ENCODE results near the gene ACTN4. TPM values are rescaled to one million over a fixed set of nuclear protein-coding genes. Genes with fewer than 3 reads are reported as not detected.

Gene ACTN4
- total RNA-seq, 1 donor from 2014 or later = 744 TPM

DNA sequence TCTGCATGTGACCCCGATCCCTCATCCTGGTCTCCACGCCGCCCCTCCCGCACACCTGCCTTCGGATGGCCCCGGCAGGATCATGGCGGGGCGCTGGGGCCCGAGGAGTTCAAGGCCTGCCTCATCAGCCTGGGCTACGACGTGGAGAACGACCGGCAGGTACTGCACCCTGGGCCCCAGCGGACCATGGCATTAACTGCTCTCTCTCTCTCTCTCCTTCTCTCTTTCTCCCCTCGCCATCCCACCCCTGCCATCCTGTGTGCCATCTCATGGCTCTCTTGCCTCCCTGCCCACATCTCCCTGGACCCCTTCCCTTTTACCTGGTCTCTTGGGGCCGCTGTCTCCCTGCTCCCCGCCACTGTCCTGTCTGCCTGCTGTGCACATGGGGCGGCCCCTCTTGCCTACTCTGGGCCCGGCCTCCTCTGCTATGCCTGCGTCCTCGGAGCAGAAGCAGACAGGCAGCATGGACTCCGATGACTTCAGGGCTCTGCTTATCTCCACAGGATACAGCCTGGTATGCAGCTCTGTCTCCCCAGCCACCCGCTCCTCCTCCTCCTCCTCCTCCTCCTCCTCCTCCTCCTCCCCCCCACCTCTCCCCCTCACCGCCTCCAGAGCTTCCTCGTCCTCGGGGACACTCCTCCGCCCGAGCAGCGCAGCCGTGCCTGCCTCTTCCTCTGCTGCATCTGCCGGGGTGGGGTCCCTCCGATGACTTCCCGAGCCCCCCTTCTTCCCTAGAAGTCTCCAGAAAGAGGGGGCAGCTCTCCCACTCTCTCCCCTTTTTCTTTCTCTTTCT lies 80.6 kb downstream of the ACTN4 start:
- no peak overlapping the region for H3K4me3 Mint-ChIP-seq (ENCODE audit: unreplicated experiment)
- TF ChIP-seq, protein P1, sequence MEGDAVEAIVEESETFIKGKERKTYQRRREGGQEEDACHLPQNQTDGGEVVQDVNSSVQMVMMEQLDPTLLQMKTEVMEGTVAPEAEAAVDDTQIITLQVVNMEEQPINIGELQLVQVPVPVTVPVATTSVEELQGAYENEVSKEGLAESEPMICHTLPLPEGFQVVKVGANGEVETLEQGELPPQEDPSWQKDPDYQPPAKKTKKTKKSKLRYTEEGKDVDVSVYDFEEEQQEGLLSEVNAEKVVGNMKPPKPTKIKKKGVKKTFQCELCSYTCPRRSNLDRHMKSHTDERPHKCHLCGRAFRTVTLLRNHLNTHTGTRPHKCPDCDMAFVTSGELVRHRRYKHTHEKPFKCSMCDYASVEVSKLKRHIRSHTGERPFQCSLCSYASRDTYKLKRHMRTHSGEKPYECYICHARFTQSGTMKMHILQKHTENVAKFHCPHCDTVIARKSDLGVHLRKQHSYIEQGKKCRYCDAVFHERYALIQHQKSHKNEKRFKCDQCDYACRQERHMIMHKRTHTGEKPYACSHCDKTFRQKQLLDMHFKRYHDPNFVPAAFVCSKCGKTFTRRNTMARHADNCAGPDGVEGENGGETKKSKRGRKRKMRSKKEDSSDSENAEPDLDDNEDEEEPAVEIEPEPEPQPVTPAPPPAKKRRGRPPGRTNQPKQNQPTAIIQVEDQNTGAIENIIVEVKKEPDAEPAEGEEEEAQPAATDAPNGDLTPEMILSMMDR (IDR thresholded peaks at IDR 0.05; ENCODE audit: unreplicated experiment) = no peak
- peaks cover 42% of the 10 kb centered on the region for H3K27me3 Mint-ChIP-seq (ENCODE audit: unreplicated experiment)
- peaks cover 41% of the 10 kb centered on the region for H3K36me3 Mint-ChIP-seq (ENCODE audit: low read depth, unreplicated experiment)
- no peaks in the 10 kb centered on the region for H3K9me3 Mint-ChIP-seq (ENCODE audit: unreplicated experiment)
- H3K4me1 Mint-ChIP-seq (ENCODE audit: unreplicated experiment) = no peaks in the 10 kb centered on the region
- DNase-seq (ENCODE audit: low spot score) = no peak
- H3K27ac Mint-ChIP-seq (ENCODE audit: unreplicated experiment) = peak overlapping the region; percentile 42

DNA sequence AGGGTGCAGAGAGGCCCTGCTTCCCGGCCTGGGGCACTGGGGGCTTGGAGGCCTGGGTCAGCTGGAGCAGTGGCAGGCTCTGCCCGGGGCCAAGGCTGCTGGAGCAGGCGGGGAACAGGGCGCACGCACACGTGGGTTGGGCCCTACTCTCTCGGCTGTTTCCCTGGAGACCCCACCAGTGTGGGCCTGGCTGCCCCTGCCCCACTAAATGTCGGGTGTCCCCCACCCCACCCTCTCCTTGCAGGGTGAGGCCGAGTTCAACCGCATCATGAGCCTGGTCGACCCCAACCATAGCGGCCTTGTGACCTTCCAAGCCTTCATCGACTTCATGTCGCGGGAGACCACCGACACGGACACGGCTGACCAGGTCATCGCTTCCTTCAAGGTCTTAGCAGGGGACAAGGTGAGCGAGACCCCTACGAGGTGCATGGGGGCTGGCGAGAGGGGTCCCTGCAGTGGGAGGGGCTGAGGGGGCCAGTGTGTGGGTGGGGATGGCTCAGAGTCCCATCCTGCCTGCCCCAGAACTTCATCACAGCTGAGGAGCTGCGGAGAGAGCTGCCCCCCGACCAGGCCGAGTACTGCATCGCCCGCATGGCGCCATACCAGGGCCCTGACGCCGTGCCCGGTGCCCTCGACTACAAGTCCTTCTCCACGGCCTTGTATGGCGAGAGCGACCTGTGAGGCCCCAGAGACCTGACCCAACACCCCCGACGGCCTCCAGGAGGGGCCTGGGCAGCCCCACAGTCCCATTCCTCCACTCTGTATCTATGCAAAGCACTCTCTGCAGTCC lies 81.5 kb downstream of the ACTN4 start:
- Mint-ChIP-seq H3K27ac (ENCODE audit: unreplicated experiment) (no peak overlapping the region), H3K9me3 (ENCODE audit: unreplicated experiment) (no peaks in the 10 kb centered on the region), H3K27me3 (ENCODE audit: unreplicated experiment) (peaks cover 40% of the 10 kb centered on the region), H3K4me1 (ENCODE audit: unreplicated experiment) (peaks cover 3% of the 10 kb centered on the region), H3K4me3 (ENCODE audit: unreplicated experiment) (no peak overlapping the region), H3K36me3 (ENCODE audit: low read depth, unreplicated experiment) (peaks cover 41% of the 10 kb centered on the region)
- TF ChIP-seq, protein P1 (IDR thresholded peaks at IDR 0.05; ENCODE audit: unreplicated experiment) = no peak
- DNase-seq (ENCODE audit: low spot score) = no peak

DNA sequence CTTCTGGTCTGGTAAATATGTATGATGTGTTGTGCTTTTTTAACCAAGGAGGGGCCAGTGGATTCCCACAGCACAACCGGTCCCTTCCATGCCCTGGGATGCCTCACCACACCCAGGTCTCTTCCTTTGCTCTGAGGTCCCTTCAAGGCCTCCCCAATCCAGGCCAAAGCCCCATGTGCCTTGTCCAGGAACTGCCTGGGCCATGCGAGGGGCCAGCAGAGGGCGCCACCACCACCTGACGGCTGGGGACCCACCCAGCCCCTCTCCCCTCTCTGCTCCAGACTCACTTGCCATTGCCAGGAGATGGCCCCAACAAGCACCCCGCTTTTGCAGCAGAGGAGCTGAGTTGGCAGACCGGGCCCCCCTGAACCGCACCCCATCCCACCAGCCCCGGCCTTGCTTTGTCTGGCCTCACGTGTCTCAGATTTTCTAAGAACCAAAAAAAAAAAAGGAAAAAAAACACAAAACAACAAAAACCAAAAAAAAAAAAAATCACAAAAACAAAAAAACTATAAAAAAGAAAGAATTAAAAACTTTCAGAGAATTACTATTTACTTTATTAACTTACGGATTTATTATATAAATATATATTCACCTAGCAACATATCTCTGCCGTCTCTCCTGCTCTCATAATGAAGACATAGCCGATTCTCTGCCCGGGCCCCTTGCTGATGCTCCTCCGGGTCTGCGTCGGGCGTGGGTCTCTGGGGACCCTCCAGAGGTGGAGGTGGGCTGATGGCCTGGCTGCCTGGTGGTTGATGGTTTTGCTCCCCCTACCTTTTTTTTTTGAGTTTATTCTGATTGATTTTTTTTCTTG lies 82.4 kb downstream of the ACTN4 start:
- H3K36me3 Mint-ChIP-seq (ENCODE audit: low read depth, unreplicated experiment) = peaks cover 40% of the 10 kb centered on the region
- peak; percentile 89 for DNase-seq (ENCODE audit: low spot score)
- TF ChIP-seq, protein P1 (IDR thresholded peaks at IDR 0.05; ENCODE audit: unreplicated experiment) = peak; percentile 79
- peak overlapping the region; percentile 62 for H3K4me3 Mint-ChIP-seq (ENCODE audit: unreplicated experiment)
- H3K4me1 Mint-ChIP-seq (ENCODE audit: unreplicated experiment) = peaks cover 6% of the 10 kb centered on the region
- peaks cover 40% of the 10 kb centered on the region for H3K27me3 Mint-ChIP-seq (ENCODE audit: unreplicated experiment)
- H3K9me3 Mint-ChIP-seq (ENCODE audit: unreplicated experiment) = no peaks in the 10 kb centered on the region
- H3K27ac Mint-ChIP-seq (ENCODE audit: unreplicated experiment) = peak overlapping the region; percentile 36

DNA sequence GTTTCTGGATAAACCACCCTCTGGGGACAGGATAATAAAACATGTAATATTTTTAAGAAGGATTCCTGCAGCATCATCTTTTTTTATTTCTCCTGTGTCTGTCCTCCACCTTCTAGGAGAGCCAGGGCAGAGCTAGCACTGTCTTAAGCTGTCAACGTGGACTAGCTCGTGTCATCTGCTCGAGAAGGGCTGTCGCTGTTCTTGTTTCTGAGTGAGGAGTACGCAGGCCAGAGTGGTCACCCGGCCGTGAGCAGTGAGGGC lies 83.0 kb downstream of the ACTN4 start:
- Mint-ChIP-seq H3K27ac (ENCODE audit: unreplicated experiment) (peak overlapping the region; percentile 63), H3K4me1 (ENCODE audit: unreplicated experiment) (peaks cover 6% of the 10 kb centered on the region), H3K4me3 (ENCODE audit: unreplicated experiment) (peak overlapping the region; percentile 62), H3K27me3 (ENCODE audit: unreplicated experiment) (peaks cover 40% of the 10 kb centered on the region), H3K36me3 (ENCODE audit: low read depth, unreplicated experiment) (peaks cover 38% of the 10 kb centered on the region), H3K9me3 (ENCODE audit: unreplicated experiment) (no peaks in the 10 kb centered on the region)
- TF ChIP-seq, protein P1 (IDR thresholded peaks at IDR 0.05; ENCODE audit: unreplicated experiment) = no peak
- no peak for DNase-seq (ENCODE audit: low spot score)

All from endothelial cell (in vitro differentiated cells).